IPS-NIHi11 (cell line): Measurements from ENCODE around the gene ARMC9.
"Not testable (repeated sequence)": the region's sequence is repeated elsewhere in the genome, so short reads cannot be mapped to it uniquely, and the experiment has no call there.

Experiments used
- DNase-seq: peaks from one replicate; pipeline ENCODE4 v3.0.0; 2012; ENCODE audit warnings: mixed read lengths, low spot score

Gene ARMC9

GRCh38 chr2:231198291-231199173 is at the start of gene ARMC9:
Gene ARMC9, plus strand, starts transcription at chr2:231198631. Its CDS starts 7,608 bp downstream, at chr2:231206239.
- DNase-seq, result peak; percentile 99

GRCh38 chr2:231152800-231153557 is 45.5 kb upstream of the ARMC9 start:
- no peak for DNase-seq

- DNase-seq, result no peak
These were observed 39.1 kb upstream of the ARMC9 start for GRCh38 chr2:231159306-231159705.

DNA sequence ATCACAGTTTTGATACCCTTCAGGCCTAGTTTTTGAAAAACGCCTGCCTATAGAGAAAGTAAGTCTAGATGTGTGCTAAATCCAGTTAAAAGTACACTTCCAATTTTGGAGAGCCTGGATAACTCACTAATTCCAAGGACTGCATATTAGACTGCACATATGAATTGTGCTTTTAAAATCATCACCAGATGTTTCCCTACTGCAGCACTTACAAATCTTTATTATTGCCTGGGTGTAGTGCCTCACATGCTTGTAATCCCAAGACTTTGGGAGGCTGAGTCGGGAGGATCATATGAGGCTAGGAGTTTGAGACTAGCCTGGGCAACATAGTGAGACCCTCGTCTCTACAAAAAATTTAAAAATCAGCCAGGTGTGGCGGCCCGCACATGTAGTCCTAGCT is 37.7 kb upstream of the ARMC9 start:
- DNase-seq, result no peak

GRCh38 chr2:231161252-231161839 is 37.1 kb upstream of the ARMC9 start:
- no peak for DNase-seq

DNA sequence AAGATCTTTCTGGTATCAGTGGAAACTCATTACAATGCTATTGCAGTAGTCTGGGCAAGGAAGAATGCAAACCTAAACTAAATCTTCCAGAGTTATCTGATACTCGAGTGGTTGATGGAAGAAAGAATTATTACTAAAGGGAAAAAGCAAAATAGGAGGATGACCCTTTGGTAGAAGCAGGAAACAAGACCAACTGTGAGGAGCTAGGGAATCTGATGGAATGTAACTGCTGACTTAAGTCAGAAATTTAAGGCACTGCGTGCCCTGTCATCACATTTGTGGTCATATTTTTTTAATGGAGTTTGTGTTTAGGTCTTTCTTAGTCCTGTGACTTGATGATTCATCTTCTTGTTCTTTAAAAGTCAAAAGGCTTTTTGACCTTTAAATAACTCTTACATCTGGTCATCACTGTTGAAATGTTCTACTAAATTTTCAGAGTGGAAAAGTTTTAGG is 36.5 kb upstream of the ARMC9 start:
- DNase-seq, result no peak

GRCh38 chr2:231163011-231163410 is 35.4 kb upstream of the ARMC9 start:
- DNase-seq, result no peak

- DNase-seq, result no peak
These were observed 34.9 kb upstream of the ARMC9 start for GRCh38 chr2:231163414-231164095.

DNA sequence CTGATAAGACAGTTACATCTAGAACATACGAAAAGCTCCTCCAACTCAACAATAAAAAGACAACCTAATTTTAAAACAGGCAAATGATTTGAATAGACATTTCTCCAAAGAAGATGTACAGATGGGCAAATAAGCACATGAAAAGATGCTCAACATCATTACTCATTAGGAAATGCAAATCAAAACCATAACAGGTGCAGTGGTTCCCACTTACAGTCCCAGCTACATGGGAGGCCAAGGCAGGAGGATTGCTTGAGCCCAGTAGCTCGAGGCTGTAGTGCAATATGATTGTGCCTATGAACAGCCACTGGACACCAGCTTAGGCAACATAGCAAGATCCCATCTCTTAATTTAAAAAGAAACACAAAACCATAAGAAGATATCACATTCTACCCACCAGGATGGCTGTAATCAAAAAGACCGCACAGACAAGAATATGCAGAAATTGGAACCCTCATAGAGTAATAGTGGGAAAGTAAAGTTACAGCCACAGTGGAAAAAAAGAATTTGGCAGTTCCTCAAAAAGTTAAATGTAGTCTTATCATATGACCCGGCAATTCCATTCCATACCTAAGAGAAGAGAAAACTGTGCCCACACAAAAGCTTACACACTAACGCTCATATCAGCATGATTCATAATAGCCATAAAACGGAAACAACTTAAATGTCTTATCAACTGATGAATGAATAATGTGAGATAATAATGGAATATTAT is 30.5 kb upstream of the ARMC9 start:
- no peak for DNase-seq

- DNase-seq, result no peak
These were observed 29.8 kb upstream of the ARMC9 start for GRCh38 chr2:231168460-231169139.

GRCh38 chr2:231169488-231169887 is 28.9 kb upstream of the ARMC9 start:
- no peak for DNase-seq

- no peak for DNase-seq
These were observed 28.4 kb upstream of the ARMC9 start for GRCh38 chr2:231170055-231170454.

DNA sequence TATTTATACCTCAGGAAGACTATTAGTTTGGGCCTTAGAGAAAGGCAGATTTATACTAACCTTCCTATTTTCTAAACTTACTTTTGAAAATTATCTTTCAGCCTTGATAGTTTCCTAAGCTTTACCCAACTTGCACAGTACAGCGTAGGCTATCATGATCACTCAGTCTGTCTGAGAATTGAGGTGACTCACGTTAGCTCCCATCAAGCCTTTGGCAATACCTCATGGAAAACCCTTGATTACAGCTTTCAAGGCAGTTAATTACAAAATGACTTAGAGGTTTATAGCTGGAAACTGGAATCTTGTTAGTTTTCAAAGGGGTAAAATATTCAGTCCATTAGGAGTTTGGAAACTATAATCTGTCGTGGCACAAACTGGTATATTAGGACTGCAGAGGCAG is 26.4 kb upstream of the ARMC9 start:
- no peak for DNase-seq

DNA sequence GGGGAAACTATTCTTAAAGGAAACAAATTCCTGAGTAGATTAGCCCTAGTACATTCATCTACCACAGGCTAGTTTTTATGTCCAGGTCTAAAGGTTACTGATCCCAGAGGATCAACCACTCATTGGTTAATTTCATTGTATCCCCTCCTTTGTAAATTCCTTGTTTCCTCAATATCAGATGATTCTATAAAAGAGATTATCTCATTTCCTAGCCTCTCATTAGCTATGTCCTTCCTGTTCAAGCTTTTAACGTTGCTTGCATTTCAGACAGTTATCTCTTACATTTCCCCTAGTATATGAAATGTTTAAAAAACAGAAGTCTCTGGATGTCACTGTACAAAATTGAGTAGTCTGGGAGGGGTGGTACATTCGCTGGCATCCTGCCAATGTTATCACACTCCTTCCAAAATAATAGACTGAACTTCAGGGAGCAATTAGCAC is 24.2 kb upstream of the ARMC9 start:
- no peak for DNase-seq

- DNase-seq, result no peak
These were observed 22.4 kb upstream of the ARMC9 start for GRCh38 chr2:231176066-231176465.

DNA sequence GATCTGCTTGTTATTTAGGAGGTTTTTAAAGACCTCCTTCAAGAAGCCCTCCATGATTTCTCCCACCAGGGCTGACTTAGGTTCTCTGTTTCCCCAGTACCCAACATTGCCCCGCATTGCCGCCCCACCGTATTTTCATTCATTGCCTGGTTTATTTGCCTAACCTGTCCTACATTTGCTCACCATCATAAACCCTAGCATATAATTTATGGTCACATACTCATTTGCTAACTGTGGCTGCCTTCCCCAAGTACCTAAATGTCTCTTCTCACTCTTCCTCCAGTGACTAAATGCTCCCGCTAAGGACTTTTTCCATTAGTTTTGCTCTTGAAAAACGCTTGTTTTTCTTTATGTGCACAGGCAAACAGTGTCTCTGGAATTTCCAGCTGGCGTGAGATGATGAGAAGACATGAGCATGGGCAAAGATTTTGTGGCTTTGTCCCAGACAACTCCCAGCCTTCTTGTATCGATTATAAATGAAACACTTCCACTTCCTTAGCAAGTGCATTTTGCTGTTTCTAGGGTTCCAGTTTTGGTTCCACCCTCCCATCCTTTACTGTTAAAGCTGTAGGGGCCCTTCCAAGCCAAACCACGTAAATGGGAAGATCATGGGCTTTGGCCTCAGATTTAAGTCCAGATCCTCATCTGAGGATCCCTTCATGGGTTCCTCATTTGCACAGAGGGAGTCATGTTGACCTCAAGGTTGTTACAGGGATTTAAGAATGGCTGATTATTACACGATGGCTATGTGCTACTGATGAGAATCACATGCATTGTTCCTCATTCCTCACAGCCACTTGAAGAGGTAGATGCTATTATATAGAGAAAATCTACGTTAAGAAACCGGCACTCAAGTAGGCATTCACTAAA is 21.0 kb upstream of the ARMC9 start:
- no peak for DNase-seq

DNA sequence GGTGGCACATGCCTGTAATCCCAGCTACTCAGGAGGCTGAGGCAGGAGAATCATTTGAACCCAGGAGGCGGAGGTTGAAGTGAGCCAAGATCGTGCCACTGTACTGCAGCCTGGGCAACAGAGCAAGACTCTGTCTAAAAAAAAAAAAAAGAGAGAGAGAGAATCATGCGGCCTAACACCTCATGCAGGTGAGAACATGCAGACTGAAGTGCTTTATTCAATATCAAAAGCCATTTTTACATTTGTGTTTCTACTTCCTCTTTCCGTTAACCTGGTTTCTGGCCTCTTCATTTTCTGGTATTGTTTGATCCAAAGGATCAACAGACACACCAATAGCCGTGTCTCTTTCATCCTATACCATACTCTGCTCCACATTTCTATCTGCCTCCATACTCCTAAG is 19.6 kb upstream of the ARMC9 start:
- DNase-seq, result not testable (repeated sequence)

- peak; percentile 29 for DNase-seq
These were observed 16.4 kb upstream of the ARMC9 start for GRCh38 chr2:231181860-231182512.

GRCh38 chr2:231182513-231182899 is 15.9 kb upstream of the ARMC9 start:
- peak; percentile 33 for DNase-seq
